KMS-11 (cell line): ENCODE measurements around the gene TCF4.

ENCODE experiments used
- H2AFZ ChIP-seq: fragments of 200-600 bp; sonication (generic); 2 replicates; pipeline ENCODE4 v1.6.1; 2016; ENCODE audit warnings: antibody characterized with exemption, mixed run types, low read depth
- H3K27ac ChIP-seq: fragments of 200-600 bp; sonication (generic); 2 replicates; pipeline ENCODE4 v1.6.1; 2016; ENCODE audit warnings: mild to moderate bottlenecking, mixed run types
- H3K27me3 ChIP-seq: fragments of 200-600 bp; sonication (generic); 2 replicates; pipeline ENCODE4 v1.6.1; 2017; ENCODE audit warnings: mild to moderate bottlenecking, low read depth, mixed run types, moderate library complexity; ENCODE audit not compliant: insufficient read depth
- H3K36me3 ChIP-seq: fragments of 200-600 bp; sonication (generic); 2 replicates; pipeline ENCODE4 v1.6.1; 2017; ENCODE audit warnings: mild to moderate bottlenecking, mixed run types; ENCODE audit not compliant: insufficient read depth
- H3K4me1 ChIP-seq: fragments of 200-600 bp; sonication (generic); 2 replicates; pipeline ENCODE4 v1.6.1; 2016; ENCODE audit warnings: mild to moderate bottlenecking, low read depth, mixed run types; ENCODE audit not compliant: poor library complexity, severe bottlenecking
- H3K4me2 ChIP-seq: fragments of 200-600 bp; sonication (generic); 2 replicates; pipeline ENCODE4 v1.7.0; 2016; ENCODE audit warnings: mild to moderate bottlenecking, mixed run types
- H3K4me3 ChIP-seq: fragments of 200-600 bp; sonication (generic); IDR thresholded peaks from 2 replicates; pipeline ENCODE4 v1.6.1; 2017; ENCODE audit warnings: low read depth, low read length, mixed read lengths; ENCODE audit not compliant: insufficient read depth
- H3K79me2 ChIP-seq: fragments of 200-600 bp; sonication (generic); 2 replicates; pipeline ENCODE4 v1.6.1; 2016; ENCODE audit warnings: low read depth, mixed run types; ENCODE audit not compliant: insufficient read depth
- H3K9ac ChIP-seq: fragments of 200-600 bp; sonication (generic); 2 replicates; pipeline ENCODE4 v1.6.1; 2016; ENCODE audit warnings: mild to moderate bottlenecking, mixed run types
- H4K20me1 ChIP-seq: fragments of 200-600 bp; sonication (generic); 2 replicates; pipeline ENCODE4 v1.6.1; 2016; ENCODE audit warnings: mild to moderate bottlenecking, mixed run types; ENCODE audit not compliant: insufficient read depth
- CTCF ChIP-seq: fragments of 200-600 bp; sonication (generic); conservative IDR thresholded peaks from 2 replicates; pipeline ENCODE4 v1.6.1; 2017; ENCODE audit warnings: low read depth, mild to moderate bottlenecking, antibody characterized with exemption, low read length, moderate library complexity, mixed read lengths

The TCF4 gene

DNA sequence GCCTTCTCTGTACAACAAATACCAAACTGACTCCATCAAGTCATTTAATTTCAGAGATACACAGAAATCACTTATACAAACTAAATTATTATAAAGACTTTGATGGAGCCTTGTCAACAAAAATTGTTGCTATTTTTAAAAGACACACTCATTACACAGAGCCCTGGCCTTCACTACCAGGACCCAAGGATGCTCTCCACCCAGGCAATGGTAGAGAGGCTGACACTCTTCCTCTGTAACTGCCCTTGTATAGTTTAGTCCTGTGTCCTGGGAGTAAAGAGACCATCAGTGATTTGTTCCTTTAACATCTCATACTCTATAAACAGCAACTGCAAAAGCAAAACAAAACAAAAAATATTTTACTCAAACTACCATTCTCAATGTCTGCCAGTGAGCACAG is 173.5 kb downstream of the TCF4 start:
- H2AFZ ChIP-seq, result no peak overlapping the region
- H3K27ac ChIP-seq, result no peak overlapping the region
- H3K4me3 ChIP-seq, result no peak overlapping the region
- H3K4me2 ChIP-seq, result no peak overlapping the region
- H3K9ac ChIP-seq, result no peak overlapping the region
- H3K27me3 ChIP-seq, result no peaks in the 10 kb centered on the region
- peaks cover 13% of the 10 kb centered on the region for H3K4me1 ChIP-seq
- no peaks in the 10 kb centered on the region for H4K20me1 ChIP-seq
- TF ChIP-seq CTCF, result no peak
- H3K36me3 ChIP-seq, result no peaks in the 10 kb centered on the region
- H3K79me2 ChIP-seq, result peaks cover 14% of the 10 kb centered on the region; the same call in 1 of the 2 replicates

DNA sequence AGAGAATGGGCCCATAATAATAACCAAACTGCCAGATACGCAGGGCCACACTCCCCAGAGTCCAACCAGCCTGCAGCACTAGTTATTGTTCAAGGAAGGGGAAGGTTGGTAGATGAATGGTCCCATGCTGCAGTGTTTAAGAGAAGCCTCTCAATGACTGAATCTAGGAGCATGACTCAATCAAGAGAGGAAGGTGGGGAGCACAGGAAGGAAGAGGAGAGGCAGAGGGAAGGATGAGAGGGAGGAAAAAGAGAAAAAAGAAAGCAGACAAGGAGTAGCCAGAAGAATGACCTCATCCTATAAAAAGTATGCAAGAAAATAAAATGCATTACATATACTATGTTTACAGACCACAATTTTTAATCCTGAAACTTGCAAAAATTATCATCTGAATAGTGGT is 174.5 kb downstream of the TCF4 start:
- TF ChIP-seq CTCF, result no peak
- Histone ChIP-seq H2AFZ (no peak overlapping the region), H3K27me3 (no peaks in the 10 kb centered on the region), H3K4me1 (peaks cover 13% of the 10 kb centered on the region), H4K20me1 (no peaks in the 10 kb centered on the region), H3K4me3 (no peak overlapping the region), H3K27ac (no peak overlapping the region), H3K79me2 (peaks cover 19% of the 10 kb centered on the region; the same call in 1 of the 2 replicates), H3K4me2 (no peak overlapping the region), H3K36me3 (no peaks in the 10 kb centered on the region), H3K9ac (no peak overlapping the region)

GRCh38 chr18:55407774-55408535 is 180.0 kb downstream of the TCF4 start:
- no peak for TF ChIP-seq CTCF
- H3K79me2 ChIP-seq, result peaks cover 12% of the 10 kb centered on the region; the same call in 1 of the 2 replicates
- no peaks in the 10 kb centered on the region for H3K27me3 ChIP-seq
- no peaks in the 10 kb centered on the region for H4K20me1 ChIP-seq
- no peaks in the 10 kb centered on the region for H3K4me1 ChIP-seq
- no peak overlapping the region for H3K27ac ChIP-seq
- no peak overlapping the region for H3K9ac ChIP-seq
- H3K4me3 ChIP-seq, result no peak overlapping the region
- H3K36me3 ChIP-seq, result no peaks in the 10 kb centered on the region
- no peak overlapping the region for H2AFZ ChIP-seq
- no peak overlapping the region for H3K4me2 ChIP-seq

GRCh38 chr18:55407191-55407590 is 180.8 kb downstream of the TCF4 start:
- Histone ChIP-seq H3K9ac (no peak overlapping the region), H3K27ac (no peak overlapping the region), H3K27me3 (no peaks in the 10 kb centered on the region), H4K20me1 (no peaks in the 10 kb centered on the region), H3K4me3 (no peak overlapping the region), H3K4me2 (no peak overlapping the region), H3K79me2 (0 out of 2 replicates have a peak, but pooled peaks cover 6% of the 10 kb centered on the region), H3K4me1 (no peaks in the 10 kb centered on the region), H3K36me3 (no peaks in the 10 kb centered on the region), H2AFZ (no peak overlapping the region)
- TF ChIP-seq CTCF, result no peak
